GM23338 (cell line): Measurements from ENCODE around the gene GGT7.

Experiments
- JUNB ChIP-seq: IDR thresholded peaks from one replicate; pipeline ENCODE4 v1.6.1; 2016; ENCODE audit warnings: antibody characterized with exemption; ENCODE audit not compliant: unreplicated experiment
- REST ChIP-seq: IDR thresholded peaks from one replicate; pipeline ENCODE4 v1.6.1; 2018; ENCODE audit warnings: antibody characterized with exemption; ENCODE audit not compliant: unreplicated experiment
- TF ChIP-seq, protein P1 (sequence below), 2 experiments: fragments of 200-600 bp in 1 of 2; sonication (generic) in 1 of 2; conservative IDR thresholded peaks; 2 replicates each; pipeline versions ENCODE4 v1.5.1 to v1.6.1; 2016 to 2017; ENCODE audit warnings: antibody characterized with exemption in 2 of 2, low read depth in 2 of 2, mild to moderate bottlenecking in 2 of 2, moderate library complexity in 1 of 2

GRCh38 chr20:34834459-34834893 lies 38.2 kb downstream of the GGT7 start:
- TF ChIP-seq, protein P1, sequence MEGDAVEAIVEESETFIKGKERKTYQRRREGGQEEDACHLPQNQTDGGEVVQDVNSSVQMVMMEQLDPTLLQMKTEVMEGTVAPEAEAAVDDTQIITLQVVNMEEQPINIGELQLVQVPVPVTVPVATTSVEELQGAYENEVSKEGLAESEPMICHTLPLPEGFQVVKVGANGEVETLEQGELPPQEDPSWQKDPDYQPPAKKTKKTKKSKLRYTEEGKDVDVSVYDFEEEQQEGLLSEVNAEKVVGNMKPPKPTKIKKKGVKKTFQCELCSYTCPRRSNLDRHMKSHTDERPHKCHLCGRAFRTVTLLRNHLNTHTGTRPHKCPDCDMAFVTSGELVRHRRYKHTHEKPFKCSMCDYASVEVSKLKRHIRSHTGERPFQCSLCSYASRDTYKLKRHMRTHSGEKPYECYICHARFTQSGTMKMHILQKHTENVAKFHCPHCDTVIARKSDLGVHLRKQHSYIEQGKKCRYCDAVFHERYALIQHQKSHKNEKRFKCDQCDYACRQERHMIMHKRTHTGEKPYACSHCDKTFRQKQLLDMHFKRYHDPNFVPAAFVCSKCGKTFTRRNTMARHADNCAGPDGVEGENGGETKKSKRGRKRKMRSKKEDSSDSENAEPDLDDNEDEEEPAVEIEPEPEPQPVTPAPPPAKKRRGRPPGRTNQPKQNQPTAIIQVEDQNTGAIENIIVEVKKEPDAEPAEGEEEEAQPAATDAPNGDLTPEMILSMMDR (conservative IDR thresholded peaks at IDR 0.05; ENCODE audit: low read depth in 2 of 2), result peak; percentile 39 to 48; a peak in 3 of 4 replicates
- no peak for TF ChIP-seq REST
- no peak for TF ChIP-seq JUNB
